HepG2 (cell line): ENCODE measurements around the gene FOLR3. TPM values are rescaled to one million over a fixed set of nuclear protein-coding genes. Genes with fewer than 3 reads are reported as not detected.
A peak's percentile ranks its signal among the peaks of the same experiment; 100 is the strongest.
"Not testable (repeated sequence)": the region's sequence is repeated elsewhere in the genome, so short reads cannot be mapped to it uniquely, and the experiment has no call there.

Experiments used
- ATAC-seq: fragments of 200-7000 bp; cut with Tn5 transposase; 3 replicates; pipeline ENCODE4 v1.9.1; 2020; ENCODE audit warnings: mild to moderate bottlenecking, moderate library complexity
- Bru-seq: library from RNA; stranded (reverse); fragments of 400-500 nt; gene quantifications from one replicate; lab custom pipeline; 2021; lab: Mats Ljungman, UMichigan
- BruChase-seq, 2 experiments: library from RNA; stranded (reverse); fragments of 400-500 nt; gene quantifications; one replicate each; lab custom pipeline; 2021; lab: Mats Ljungman, UMichigan
- BruUV-seq: library from RNA; stranded (reverse); fragments of 400-500 nt; replicated peaks from 2 replicates; lab custom pipeline; 2021; lab: Mats Ljungman, UMichigan
- CTCF ChIA-PET: fragments of 300-600 bp; formaldehyde crosslinking; extraction: SDS; loops from one replicate; lab custom pipeline; 2021; ENCODE audit warnings: low total read pairs, inconsistent platforms, low intra/inter-chr PET ratio; lab: Yijun Ruan, JAX
- POLR2A ChIA-PET: fragments of 350-600 bp; sonication (Branson Sonifier 250); formaldehyde crosslinking; loops from one replicate; lab custom pipeline; 2020; ENCODE audit warnings: antibody characterized with exemption, inconsistent platforms; lab: Yijun Ruan, JAX
- DNase-seq: peaks from one replicate; pipeline ENCODE4 v3.0.0-alpha.2; 2015; ENCODE audit warnings: low spot score
- FAIRE-seq: peaks from 3 replicates; lab custom pipeline; 2011; peaks lifted over from hg19 to GRCh38; lab: Jason Lieb, UNC
- H2AFZ ChIP-seq: one replicate; pipeline ENCODE4 v1.6.1; 2011; ENCODE audit warnings: low read length, inconsistent platforms
- H3K27ac ChIP-seq: fragments of 300-600 bp; 3 replicates; pipeline ENCODE4 v1.8.0; 2011; ENCODE audit warnings: mixed run types, mild to moderate bottlenecking, mixed read lengths, low read length, inconsistent platforms; ENCODE audit not compliant: insufficient read depth; ENCODE audit errors: extremely low read length
- H3K27me3 ChIP-seq, 2 experiments: fragments of 200-600 bp in 1 of 2; 2 replicates in 1 of 2; 3 replicates in 1 of 2; pipeline versions ENCODE4 v1.6.0 to v1.8.0; 2011; ENCODE audit warnings: low read length in 2 of 2, mild to moderate bottlenecking in 2 of 2, moderate library complexity in 2 of 2, inconsistent platforms in 1 of 2; ENCODE audit not compliant: insufficient read depth in 2 of 2, control insufficient read depth in 1 of 2
- H3K36me3 ChIP-seq, 2 experiments: fragments of 200-600 bp in 1 of 2; replicated peaks in 1 of 2; 2 replicates in 1 of 2; 3 replicates in 1 of 2; pipeline versions ENCODE4 v1.5.1 to v1.8.0; 2011; ENCODE audit warnings: low read length in 2 of 2, inconsistent platforms in 1 of 2; ENCODE audit not compliant: insufficient read depth in 2 of 2, control insufficient read depth in 1 of 2
- H3K4me1 ChIP-seq: 2 replicates; pipeline ENCODE4 v1.5.1; 2012; ENCODE audit warnings: low read length, inconsistent platforms; ENCODE audit not compliant: insufficient read depth
- H3K4me2 ChIP-seq: 2 replicates; pipeline ENCODE4 v1.6.0; 2011; ENCODE audit warnings: low read depth, low read length, inconsistent platforms
- H3K4me3 ChIP-seq, 3 experiments: fragments of 200-600 bp in 1 of 3; sonication (generic), shearing (Covaris generic) in 1 of 3; replicated peaks in 1 of 3; 2 replicates each; pipeline ENCODE4 v1.5.1; 2011 to 2016; ENCODE audit warnings: low read length in 3 of 3, inconsistent platforms in 2 of 3, low read depth in 2 of 3, mild to moderate bottlenecking in 2 of 3, control low read depth in 1 of 3, mixed read lengths in 1 of 3; ENCODE audit not compliant: insufficient read depth in 1 of 3
- H3K79me2 ChIP-seq: one replicate; pipeline ENCODE4 v1.6.1; 2011; ENCODE audit warnings: low read length, inconsistent platforms; ENCODE audit not compliant: insufficient read depth
- H3K9ac ChIP-seq: 2 replicates; pipeline ENCODE4 v1.6.0; 2011; ENCODE audit warnings: mild to moderate bottlenecking, low read depth, low read length, inconsistent platforms; ENCODE audit not compliant: insufficient read depth
- H3K9me3 ChIP-seq: 2 replicates; pipeline ENCODE4 v1.5.1; 2012; ENCODE audit warnings: mild to moderate bottlenecking, low read length
- H4K20me1 ChIP-seq: 2 replicates; pipeline ENCODE4 v1.6.0; 2011; ENCODE audit warnings: inconsistent platforms, mild to moderate bottlenecking, low read length, moderate library complexity; ENCODE audit not compliant: insufficient read depth
- ARID2 ChIP-seq: sonication (generic); formaldehyde crosslinking; IDR thresholded peaks from 2 replicates; pipeline ENCODE4 v1.8.1; 2022; ENCODE audit warnings: mild to moderate bottlenecking, missing genetic modification reagents, borderline replicate concordance
- CHD2 ChIP-seq: IDR thresholded peaks from 2 replicates; pipeline ENCODE4 v1.6.1; 2011; ENCODE audit warnings: low read depth, low read length, improper control_type of control experiment
- DPF2 ChIP-seq: sonication (generic); formaldehyde crosslinking; IDR thresholded peaks from 2 replicates; pipeline ENCODE4 v1.4.0; 2020; ENCODE audit warnings: mild to moderate bottlenecking, low read depth, missing genetic modification reagents, borderline replicate concordance
- ELF1 ChIP-seq: sonication (generic); formaldehyde crosslinking; IDR thresholded peaks from 2 replicates; pipeline ENCODE4 v1.4.0; 2020; ENCODE audit warnings: missing genetic modification reagents
- RARG ChIP-seq: sonication (generic); formaldehyde crosslinking; IDR thresholded peaks from 2 replicates; pipeline ENCODE4 v1.4.0; 2020; ENCODE audit warnings: low read depth, mild to moderate bottlenecking, missing genetic modification reagents
- SMC3 ChIP-seq: IDR thresholded peaks from 2 replicates; pipeline ENCODE4 v1.6.1; 2011; ENCODE audit warnings: low read length, improper control_type of control experiment
- SMYD3 ChIP-seq: sonication (generic); formaldehyde crosslinking; IDR thresholded peaks from 2 replicates; pipeline ENCODE4 v1.8.1; 2023; ENCODE audit warnings: mild to moderate bottlenecking, missing genetic modification reagents
- ZNF777 ChIP-seq: sonication (generic); formaldehyde crosslinking; IDR thresholded peaks from 2 replicates; pipeline ENCODE4 v1.4.0; 2020; ENCODE audit warnings: missing genetic modification reagents
- WGBS: methylation state at CpG from one replicate; pipeline ENCODE4 v1.1.6; 2017; ENCODE audit warnings: low lambda C conversion rate; 5-methylcytosine and 5-hydroxymethylcytosine counted together
- in situ Hi-C: cut with HindIII; loops from 2 replicates; pipeline ENCODE4 v1.10.0; 2017; ENCODE audit warnings: low pct_unique_long_range_greater_than_20kb; ENCODE audit not compliant: extremely low pct_ligation_motif_present
- intact Hi-C: fragments of 100-400 bp; cut with micrococcal nuclease; formaldehyde crosslinking; loops from one replicate; pipeline ENCODE4 v1.10.0; 2022; ENCODE audit not compliant: unreplicated experiment
- long read RNA-seq, 2 experiments: library from RNA in 1 of 2; library from polyadenylated mRNA in 1 of 2; stranded (forward) in 1 of 2; unstranded in 1 of 2; transcript quantifications; one replicate each; pipeline ENCODE4 v2.0.0, GENCODE V29; 2019 to 2022
- polyA minus RNA-seq, 3 experiments: library from RNA; depleted of rRNA, polyadenylated mRNA; stranded (reverse); fragments of >200 nt; gene quantifications; 2 replicates each; pipeline ENCODE4 v1.2.3, GENCODE V29; 2011; ENCODE audit warnings: low replicate concordance in 1 of 3
- polyA plus RNA-seq, 8 experiments: library from polyadenylated mRNA; depleted of rRNA in 3 of 8; stranded (reverse) in 7 of 8; unstranded in 1 of 8; fragments of >200 nt; fragmentation: Illumina TruSeq in 4 of 8; extraction: Trizol in 4 of 8; gene quantifications; 2 replicates each; pipeline versions ENCODE4 v1.2.1 to v1.2.3, GENCODE V29; 2011 to 2016; ENCODE audit warnings: low read depth in 4 of 8, missing spikeins in 1 of 8, mixed read lengths in 1 of 8; ENCODE audit not compliant: insufficient read depth in 1 of 8
- total RNA-seq, 5 experiments: library from RNA; depleted of rRNA; stranded (reverse); fragments of >200 nt; fragmentation: Illumina TruSeq; extraction: Trizol; gene quantifications; 2 replicates each; pipeline ENCODE4 v1.2.3, GENCODE V29; 2016; ENCODE audit warnings: low read depth in 1 of 5
- TF ChIP-seq, protein P1 (sequence below): sonication (generic); formaldehyde crosslinking; IDR thresholded peaks from 2 replicates; pipeline ENCODE4 v1.9.0; 2021; ENCODE audit warnings: missing genetic modification reagents, mild to moderate bottlenecking, borderline replicate concordance

The FOLR3 gene
- total RNA-seq (2016; rRNA removed; fragmentation: Illumina TruSeq; extraction: Trizol), result not detected in 2 replicates
- total RNA-seq (2016; cell fraction: cytosol; rRNA removed; fragmentation: Illumina TruSeq; extraction: Trizol; ENCODE audit: low read depth), result not detected in 2 replicates
- not detected in 2 replicates for total RNA-seq (2016; cell fraction: insoluble cytoplasmic fraction; rRNA removed; fragmentation: Illumina TruSeq; extraction: Trizol)
- not detected in 2 replicates for total RNA-seq (2016; cell fraction: membrane; rRNA removed; fragmentation: Illumina TruSeq; extraction: Trizol)
- not detected in 2 replicates for total RNA-seq (2016; cell fraction: nucleus; rRNA removed; fragmentation: Illumina TruSeq; extraction: Trizol)
- polyA plus RNA-seq (2011; rRNA removed), result 0.09 TPM in 1 of 2 replicates, not detected in the other
- not detected in 2 replicates for polyA plus RNA-seq (2011; cell fraction: cytosol; rRNA removed)
- not detected in 2 replicates for polyA plus RNA-seq (2011; cell fraction: nucleus; rRNA removed)
- polyA plus RNA-seq (2012), result not detected in 2 replicates
- not detected in 2 replicates for polyA plus RNA-seq (2016; cell fraction: cytosol; fragmentation: Illumina TruSeq; extraction: Trizol; ENCODE audit: low read depth)
- not detected in 2 replicates for polyA plus RNA-seq (2016; cell fraction: insoluble cytoplasmic fraction; fragmentation: Illumina TruSeq; extraction: Trizol; ENCODE audit: low read depth)
- not detected in 2 replicates for polyA plus RNA-seq (2016; cell fraction: membrane; fragmentation: Illumina TruSeq; extraction: Trizol; ENCODE audit: low read depth)
- polyA plus RNA-seq (2016; cell fraction: nucleus; fragmentation: Illumina TruSeq; extraction: Trizol; ENCODE audit: insufficient read depth, low read depth), result not detected in 2 replicates
- not detected in 2 replicates for polyA minus RNA-seq (2011; rRNA and poly(A)+ RNA removed; ENCODE audit: low replicate concordance)
- polyA minus RNA-seq (2011; cell fraction: cytosol; rRNA and poly(A)+ RNA removed), result not detected in 2 replicates
- polyA minus RNA-seq (2011; cell fraction: nucleus; rRNA and poly(A)+ RNA removed), result not detected in 2 replicates
- Bru-seq, nascent RNA, result not detected
- BruChase-seq, experiment 1, labeled RNA remaining after a 6-hour chase, result percentile 14 among the genes with signal in this experiment
- not detected for BruChase-seq, experiment 2, labeled RNA remaining after a 2-hour chase
- long read RNA-seq, experiment 1, result 0 reads
- long read RNA-seq, experiment 2, result 0 reads

DNA sequence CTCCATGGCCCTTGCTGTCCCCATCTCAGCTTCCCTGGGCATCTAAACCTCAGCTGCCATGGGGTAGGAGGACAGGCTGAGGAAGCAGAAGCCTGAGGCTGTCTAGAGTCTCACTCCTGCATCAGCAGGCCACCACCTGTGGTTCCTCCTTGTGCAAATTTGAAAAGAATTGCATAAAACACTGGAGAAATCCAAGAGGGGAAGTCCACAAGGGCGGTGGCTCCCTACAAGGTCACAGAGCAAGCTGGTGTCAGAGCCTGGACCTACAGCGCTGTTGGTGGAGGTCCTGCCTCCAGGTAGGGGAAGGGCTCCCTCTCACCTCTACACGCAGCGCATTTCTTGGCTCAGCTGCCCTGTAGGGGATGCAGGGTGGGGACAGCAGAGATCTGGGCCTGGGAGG, at the start of gene FOLR3:
Gene FOLR3, plus strand, starts transcription at position 253 of the 400 bp plus-strand sequence. CDS start 228 bp downstream, outside the sequence.
- FAIRE-seq, H3K4me1 ChIP-seq, BruUV-seq, H3K79me2 ChIP-seq, in situ Hi-C loops, H3K27ac ChIP-seq, H4K20me1 ChIP-seq, H3K9ac ChIP-seq, H3K4me3 ChIP-seq, H3K27me3 ChIP-seq, H3K36me3 ChIP-seq, H3K4me2 ChIP-seq, CTCF ChIA-PET, POLR2A ChIA-PET, H2AFZ ChIP-seq, DNase-seq, H3K9me3 ChIP-seq, intact Hi-C loops: not testable (repeated sequence)
- 65% methylated on average over 2 of the region's 4 CpGs for WGBS
- peak; percentile 46 for ATAC-seq

DNA sequence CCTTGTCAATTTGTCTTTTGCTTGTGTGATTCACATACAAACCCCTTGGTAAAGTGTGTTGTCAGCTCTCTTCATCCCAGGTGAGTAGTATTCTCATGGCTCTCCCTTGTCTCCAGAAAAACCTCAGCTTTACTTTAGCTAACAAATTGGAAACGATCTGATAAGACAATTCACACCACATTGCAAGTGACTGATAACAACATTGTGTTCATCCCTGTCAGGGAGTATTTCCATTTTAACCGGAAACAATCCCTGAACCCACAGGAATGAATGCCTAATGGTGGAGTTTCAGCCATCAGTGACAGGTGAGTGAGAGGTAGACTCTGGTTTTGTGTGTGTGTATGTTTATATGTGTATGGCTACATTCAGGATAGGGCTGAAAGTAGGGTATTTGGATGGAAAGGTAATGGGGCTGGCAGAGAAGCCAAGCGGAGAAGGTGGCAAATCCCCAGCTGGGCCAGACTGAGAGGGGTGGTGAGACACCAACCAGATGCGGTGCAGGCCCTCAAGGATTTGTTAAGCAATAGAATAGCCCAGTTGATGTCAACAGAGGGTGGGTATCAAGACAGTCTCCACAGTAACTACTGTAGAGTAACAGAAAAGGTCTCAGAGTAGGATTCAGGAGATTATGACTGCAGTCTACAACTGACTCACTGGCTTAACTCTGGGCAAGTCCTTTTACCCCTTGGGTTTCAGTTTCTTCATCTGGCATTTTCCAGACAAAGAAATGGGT, 47.3 kb upstream of the FOLR3 start:
- H2AFZ ChIP-seq, result no peak overlapping the region
- H3K27me3 ChIP-seq, result no peaks in the 10 kb centered on the region
- intact Hi-C loops, result no loop called here
- DNase-seq (no peak), ATAC-seq (no peak), FAIRE-seq (no peak)
- BruUV-seq, result no TSS peak
- in situ Hi-C loops, result no loop called here
- no peak overlapping the region for H3K27ac ChIP-seq
- ChIA-PET CTCF (interaction anchor here (4.7 kb wide), 1 partner anchor 63 kb away, joined by 67 read pairs; no protein-coding TSS in a partner anchor), POLR2A (no interaction called here)
- H3K9ac ChIP-seq, result no peak overlapping the region
- peaks cover 17% of the 10 kb centered on the region for H3K4me1 ChIP-seq
- no peaks in the 10 kb centered on the region for H3K79me2 ChIP-seq
- WGBS, result 97% methylated on average over 4 of the region's 4 CpGs
- H3K4me2 ChIP-seq, result no peak overlapping the region
- H3K36me3 ChIP-seq, result peaks cover 2 to 6% of the 10 kb centered on the region in 2 experiments; a peak in 2 of 5 replicates
- no peaks in the 10 kb centered on the region for H3K9me3 ChIP-seq
- no peaks in the 10 kb centered on the region for H4K20me1 ChIP-seq
- TF ChIP-seq SMYD3 (no peak), SMC3 (no peak), CHD2 (no peak), ZNF777 (no peak), DPF2 (no peak), RARG (CRISPR knock-in tag) (no peak), ARID2 (CRISPR knock-in tag) (no peak), ELF1 (CRISPR knock-in tag) (no peak)
- TF ChIP-seq, protein P1, sequence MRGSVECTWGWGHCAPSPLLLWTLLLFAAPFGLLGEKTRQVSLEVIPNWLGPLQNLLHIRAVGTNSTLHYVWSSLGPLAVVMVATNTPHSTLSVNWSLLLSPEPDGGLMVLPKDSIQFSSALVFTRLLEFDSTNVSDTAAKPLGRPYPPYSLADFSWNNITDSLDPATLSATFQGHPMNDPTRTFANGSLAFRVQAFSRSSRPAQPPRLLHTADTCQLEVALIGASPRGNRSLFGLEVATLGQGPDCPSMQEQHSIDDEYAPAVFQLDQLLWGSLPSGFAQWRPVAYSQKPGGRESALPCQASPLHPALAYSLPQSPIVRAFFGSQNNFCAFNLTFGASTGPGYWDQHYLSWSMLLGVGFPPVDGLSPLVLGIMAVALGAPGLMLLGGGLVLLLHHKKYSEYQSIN (CRISPR knock-in tag), result no peak
- no peak overlapping the region for H3K4me3 ChIP-seq
